HCT116 (cell line): ENCODE data around the gene BAIAP2. TPM values are rescaled to one million over a fixed set of nuclear protein-coding genes. Genes with fewer than 3 reads are reported as not detected.

ENCODE experiments used
- ATAC-seq: fragments of 200-7000 bp; cut with Tn5 transposase; 2 replicates; pipeline ENCODE4 v1.9.1; 2020; ENCODE audit warnings: mild to moderate bottlenecking, moderate library complexity
- BruUV-seq: library from RNA; stranded (reverse); fragments of 400-500 nt; replicated peaks from 2 replicates; lab custom pipeline; 2021; lab: Mats Ljungman, UMichigan
- CTCF ChIA-PET: fragments of 300-600 bp; sonication (Branson Sonifier 250); formaldehyde crosslinking; loops from one replicate; lab custom pipeline; 2021; ENCODE audit warnings: antibody characterized with exemption; lab: Charles Lee
- POLR2A ChIA-PET: fragments of 300-600, 350-600 bp; sonication (Branson Sonifier 250); formaldehyde crosslinking; loops from one replicate; lab custom pipeline; 2021; ENCODE audit warnings: antibody characterized with exemption; lab: Charles Lee
- RAD21 ChIA-PET, 2 experiments: fragments of 300-600 bp; sonication (Branson Sonifier 250); formaldehyde crosslinking; loops; one replicate each; lab custom pipeline; 2023; ENCODE audit warnings: low total read pairs in 2 of 2; ENCODE audit not compliant: uncharacterized antibody in 2 of 2, unreplicated experiment in 2 of 2, low non-redundant PET in 1 of 2; lab: Charles Lee
- DNase-seq: peaks from one replicate; pipeline ENCODE4 v3.0.0-alpha.2; 2010; ENCODE audit warnings: low read depth, low spot score
- H2AFZ ChIP-seq: fragments of 200-600 bp; shearing (Covaris generic), sonication (generic); 2 replicates; pipeline ENCODE4 v1.6.1; 2017; ENCODE audit warnings: low read depth, mixed run types, mixed read lengths, antibody characterized with exemption, low read length; ENCODE audit not compliant: poor library complexity, severe bottlenecking
- H3K27ac ChIP-seq: 2 replicates; pipeline ENCODE4 v1.5.1; 2012; ENCODE audit warnings: low read depth, low read length
- H3K27me3 ChIP-seq: fragments of 200-600 bp; sonication (generic); 2 replicates; pipeline ENCODE4 v1.6.1; 2016; ENCODE audit warnings: mixed run types, low read length, mixed read lengths; ENCODE audit not compliant: insufficient read depth
- H3K36me3 ChIP-seq, 2 experiments: fragments of 200-500 bp in 1 of 2; fragments of 200-600 bp in 1 of 2; sonication (Bioruptor generic) in 1 of 2; sonication (generic) in 1 of 2; 2 replicates each; pipeline versions ENCODE4 v1.5.1 to v1.6.1; 2014 to 2016; ENCODE audit warnings: low read length in 2 of 2, inconsistent platforms in 1 of 2, mixed read lengths in 1 of 2, mixed run types in 1 of 2; ENCODE audit not compliant: insufficient read depth in 2 of 2, control insufficient read depth in 1 of 2
- H3K4me1 ChIP-seq, 2 experiments: fragments of 200-600 bp in 1 of 2; sonication (generic) in 1 of 2; 2 replicates each; pipeline versions ENCODE4 v1.5.1 to v1.6.1; 2012 to 2017; ENCODE audit warnings: low read length in 2 of 2, inconsistent platforms in 1 of 2, mild to moderate bottlenecking in 1 of 2, mixed read lengths in 1 of 2, mixed run types in 1 of 2, moderate library complexity in 1 of 2; ENCODE audit not compliant: insufficient read depth in 2 of 2, control insufficient read depth in 1 of 2
- H3K4me2 ChIP-seq: fragments of 200-600 bp; sonication (generic); 2 replicates; pipeline ENCODE4 v1.6.1; 2017; ENCODE audit warnings: mixed run types, low read length, mixed read lengths
- H3K4me3 ChIP-seq, 2 experiments: fragments of 200-600 bp in 1 of 2; sonication (generic) in 1 of 2; replicated peaks in 1 of 2; 2 replicates each; pipeline ENCODE4 v1.5.1; 2011 to 2016; ENCODE audit warnings: low read length in 2 of 2, control low read depth in 1 of 2, low read depth in 1 of 2, mild to moderate bottlenecking in 1 of 2, mixed read lengths in 1 of 2, mixed run types in 1 of 2
- H3K79me2 ChIP-seq: fragments of 200-600 bp; sonication (generic); 2 replicates; pipeline ENCODE4 v1.6.1; 2017; ENCODE audit warnings: mild to moderate bottlenecking, mixed run types, low read length, moderate library complexity, mixed read lengths; ENCODE audit not compliant: insufficient read depth
- H3K9ac ChIP-seq: fragments of 200-600 bp; sonication (generic); 2 replicates; pipeline ENCODE4 v1.6.1; 2016; ENCODE audit warnings: low read length, mixed read lengths
- H3K9me2 ChIP-seq: fragments of 200-600 bp; sonication (generic), shearing (Covaris generic); 2 replicates; pipeline ENCODE4 v1.6.1; 2017; ENCODE audit warnings: mixed run types, mild to moderate bottlenecking, moderate library complexity; ENCODE audit not compliant: insufficient read depth
- H3K9me3 ChIP-seq, 2 experiments: fragments of 200-500 bp in 1 of 2; fragments of 200-600 bp in 1 of 2; sonication (Bioruptor generic) in 1 of 2; sonication (generic) in 1 of 2; 2 replicates each; pipeline ENCODE4 v1.6.1; 2014 to 2017; ENCODE audit warnings: low read length in 2 of 2, mixed read lengths in 2 of 2, inconsistent platforms in 1 of 2, low read depth in 1 of 2, mild to moderate bottlenecking in 1 of 2, mixed run types in 1 of 2, moderate library complexity in 1 of 2; ENCODE audit not compliant: control insufficient read depth in 1 of 2, insufficient read depth in 1 of 2
- H4K20me1 ChIP-seq: fragments of 200-600 bp; sonication (generic), shearing (Covaris generic); 2 replicates; pipeline ENCODE4 v1.6.1; 2017; ENCODE audit warnings: mixed run types, mild to moderate bottlenecking, moderate library complexity; ENCODE audit not compliant: insufficient read depth
- ATF3 ChIP-seq: IDR thresholded peaks from 2 replicates; pipeline ENCODE4 v1.6.1; 2012
- EGR1 ChIP-seq: IDR thresholded peaks from 2 replicates; pipeline ENCODE4 v1.6.1; 2012; ENCODE audit warnings: low read depth
- EZH2 ChIP-seq: fragments of 200-600 bp; sonication (generic); IDR thresholded peaks from 2 replicates; pipeline ENCODE4 v1.6.1; 2017; ENCODE audit warnings: antibody characterized with exemption, mixed run types
- FOSL1 ChIP-seq: IDR thresholded peaks from 2 replicates; pipeline ENCODE4 v1.6.1; 2012; ENCODE audit warnings: low read depth
- JUND ChIP-seq: IDR thresholded peaks from 2 replicates; pipeline ENCODE4 v1.6.1; 2012
- MAX ChIP-seq: IDR thresholded peaks from 2 replicates; pipeline ENCODE4 v1.6.1; 2012
- POLR2A ChIP-seq: IDR thresholded peaks from 2 replicates; pipeline ENCODE4 v1.7.0; 2011; ENCODE audit warnings: borderline replicate concordance; ENCODE audit not compliant: insufficient read depth, insufficient read length; ENCODE audit errors: extremely low read depth
- POLR2AphosphoS5 ChIP-seq: IDR thresholded peaks from 2 replicates; pipeline ENCODE4 v1.6.1; 2011; ENCODE audit warnings: mild to moderate bottlenecking, low read depth, low read length, moderate library complexity
- RAD21 ChIP-seq: IDR thresholded peaks from 2 replicates; pipeline ENCODE4 v1.6.1; 2012; ENCODE audit warnings: low read depth, mild to moderate bottlenecking
- SP1 ChIP-seq: IDR thresholded peaks from 2 replicates; pipeline ENCODE4 v1.6.1; 2012; ENCODE audit warnings: low read depth
- SRF ChIP-seq: IDR thresholded peaks from 2 replicates; pipeline ENCODE4 v1.6.1; 2012; ENCODE audit warnings: low read depth
- TCF7L2 ChIP-seq: IDR thresholded peaks from 2 replicates; pipeline ENCODE4 v1.7.0; 2011; ENCODE audit warnings: borderline replicate concordance, inconsistent platforms; ENCODE audit not compliant: insufficient read depth, insufficient read length; ENCODE audit errors: extremely low read depth
- ZBTB33 ChIP-seq: IDR thresholded peaks from 2 replicates; pipeline ENCODE4 v1.6.1; 2011; ENCODE audit warnings: mild to moderate bottlenecking, low read length, moderate library complexity; ENCODE audit not compliant: insufficient replicate concordance; ENCODE audit errors: extremely low read depth
- ZFX ChIP-seq: fragments of 450-650 bp; IDR thresholded peaks from 2 replicates; pipeline ENCODE4 v1.6.1; 2017
- intact Hi-C: fragments of 100-400 bp; cut with micrococcal nuclease; formaldehyde crosslinking; loops from 2 replicates; pipeline ENCODE4 v1.10.0; 2022
- total RNA-seq: library from RNA; stranded (reverse); gene quantifications from one replicate; pipeline ENCODE4 v1.2.1, GENCODE V29; 2021; ENCODE audit not compliant: unreplicated experiment
- TF ChIP-seq, protein P1 (sequence below): IDR thresholded peaks from 2 replicates; pipeline ENCODE4 v1.6.1; 2012; ENCODE audit warnings: low read depth

The BAIAP2 gene
- total RNA-seq, 1 experiment from 2014 or later: 105 TPM

DNA sequence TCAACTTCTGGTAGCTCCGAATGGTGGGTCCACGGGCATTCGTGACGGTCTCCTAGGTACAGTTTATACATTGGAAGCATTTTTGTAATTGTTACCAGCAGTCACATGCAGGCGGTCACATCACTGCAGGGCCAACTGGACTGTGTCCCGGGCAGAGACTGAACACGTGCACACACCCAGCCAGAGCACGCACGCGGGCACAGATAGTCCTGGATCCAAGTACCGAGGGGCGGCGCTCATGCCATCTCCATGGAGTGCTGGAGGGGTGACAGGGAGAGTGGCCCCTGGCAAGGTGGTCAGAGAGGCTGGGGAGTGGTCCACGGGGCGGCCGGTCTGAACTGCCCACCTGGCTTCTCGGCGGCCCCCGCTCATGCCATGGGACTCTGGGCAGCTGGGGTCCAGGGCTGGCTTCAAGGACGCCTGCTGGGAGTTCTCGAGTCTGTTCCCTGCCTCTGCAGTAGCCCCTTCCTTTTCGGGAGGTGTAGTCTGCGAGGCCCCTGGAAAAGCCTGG is 34.2 kb downstream of the BAIAP2 start:
- intact Hi-C loops: no loop called here
- H3K79me2 ChIP-seq: peaks cover 76% of the 10 kb centered on the region
- no peak overlapping the region for H3K27ac ChIP-seq
- CTCF ChIA-PET: no interaction called here
- H4K20me1 ChIP-seq: no peaks in the 10 kb centered on the region
- RAD21 ChIA-PET: no interaction called here
- no peaks in the 10 kb centered on the region for H3K27me3 ChIP-seq
- H3K9ac ChIP-seq: no peak overlapping the region
- peaks cover 2 to 26% of the 10 kb centered on the region in 2 experiments; a peak in 3 of 4 replicates for H3K36me3 ChIP-seq
- TF ChIP-seq ZFX (no peak), SP1 (no peak), RAD21 (no peak), SRF (no peak), FOSL1 (no peak), EZH2 (no peak), ATF3 (no peak), EGR1 (no peak), JUND (no peak), POLR2AphosphoS5 (no peak), ZBTB33 (no peak), POLR2A (no peak), TCF7L2 (no peak), MAX (no peak)
- TF ChIP-seq, protein P1, sequence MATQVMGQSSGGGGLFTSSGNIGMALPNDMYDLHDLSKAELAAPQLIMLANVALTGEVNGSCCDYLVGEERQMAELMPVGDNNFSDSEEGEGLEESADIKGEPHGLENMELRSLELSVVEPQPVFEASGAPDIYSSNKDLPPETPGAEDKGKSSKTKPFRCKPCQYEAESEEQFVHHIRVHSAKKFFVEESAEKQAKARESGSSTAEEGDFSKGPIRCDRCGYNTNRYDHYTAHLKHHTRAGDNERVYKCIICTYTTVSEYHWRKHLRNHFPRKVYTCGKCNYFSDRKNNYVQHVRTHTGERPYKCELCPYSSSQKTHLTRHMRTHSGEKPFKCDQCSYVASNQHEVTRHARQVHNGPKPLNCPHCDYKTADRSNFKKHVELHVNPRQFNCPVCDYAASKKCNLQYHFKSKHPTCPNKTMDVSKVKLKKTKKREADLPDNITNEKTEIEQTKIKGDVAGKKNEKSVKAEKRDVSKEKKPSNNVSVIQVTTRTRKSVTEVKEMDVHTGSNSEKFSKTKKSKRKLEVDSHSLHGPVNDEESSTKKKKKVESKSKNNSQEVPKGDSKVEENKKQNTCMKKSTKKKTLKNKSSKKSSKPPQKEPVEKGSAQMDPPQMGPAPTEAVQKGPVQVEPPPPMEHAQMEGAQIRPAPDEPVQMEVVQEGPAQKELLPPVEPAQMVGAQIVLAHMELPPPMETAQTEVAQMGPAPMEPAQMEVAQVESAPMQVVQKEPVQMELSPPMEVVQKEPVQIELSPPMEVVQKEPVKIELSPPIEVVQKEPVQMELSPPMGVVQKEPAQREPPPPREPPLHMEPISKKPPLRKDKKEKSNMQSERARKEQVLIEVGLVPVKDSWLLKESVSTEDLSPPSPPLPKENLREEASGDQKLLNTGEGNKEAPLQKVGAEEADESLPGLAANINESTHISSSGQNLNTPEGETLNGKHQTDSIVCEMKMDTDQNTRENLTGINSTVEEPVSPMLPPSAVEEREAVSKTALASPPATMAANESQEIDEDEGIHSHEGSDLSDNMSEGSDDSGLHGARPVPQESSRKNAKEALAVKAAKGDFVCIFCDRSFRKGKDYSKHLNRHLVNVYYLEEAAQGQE: no peak
- H2AFZ ChIP-seq: no peak overlapping the region
- ATAC-seq: no peak
- POLR2A ChIA-PET: no interaction called here
- no peaks in the 10 kb centered on the region for H3K9me3 ChIP-seq
- DNase-seq: no peak
- no peak overlapping the region for H3K4me3 ChIP-seq
- peaks cover 20 to 47% of the 10 kb centered on the region in 2 experiments for H3K4me1 ChIP-seq
- no peaks in the 10 kb centered on the region for H3K9me2 ChIP-seq
- H3K4me2 ChIP-seq: no peak overlapping the region
- no TSS peak for BruUV-seq
